ENCODE measurements around the gene ADGRE2.

ADGRE2 gene

DNA sequence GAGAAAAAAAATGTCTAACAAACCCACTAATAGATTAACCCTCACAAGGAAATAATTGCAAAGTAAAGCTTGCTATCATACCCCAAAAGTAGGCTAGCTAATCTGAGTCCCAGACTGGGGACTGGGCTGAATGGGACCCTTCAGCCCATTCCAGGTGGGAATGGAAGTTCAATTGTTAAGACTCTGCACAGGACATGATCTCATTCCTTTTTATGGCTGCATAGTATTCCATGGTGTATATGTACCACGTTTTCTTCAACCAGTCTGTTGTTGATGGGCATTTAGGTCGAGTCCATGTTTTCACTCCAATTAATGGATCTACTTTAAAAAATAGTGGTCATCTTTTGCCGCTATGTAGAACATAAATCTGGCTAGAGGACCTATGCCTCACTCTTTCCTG is 38.7 kb upstream of the ADGRE2 start:
- Histone ChIP-seq H2BK5ac (ENCODE audit: low read depth, low read length, poor library complexity, severe bottlenecking) (no peak overlapping the region), H3K4ac (ENCODE audit: low read depth in 1 of 2, low read length in 2 of 2) (no peak overlapping the region), H3K9me3 (ENCODE audit: control insufficient read depth, low read length) (no peaks in the 10 kb centered on the region), H3K14ac (ENCODE audit: low read length in 2 of 2) (no peak overlapping the region), H3K4me3 (ENCODE audit: insufficient read depth in 1 of 2, low read depth in 1 of 2, low read length in 2 of 2) (no peak overlapping the region), H3K27me3 (ENCODE audit: control insufficient read depth in 1 of 2, insufficient read depth in 1 of 2, low read length in 2 of 2) (no peaks in the 10 kb centered on the region), H3K4me2 (ENCODE audit: low read length, poor library complexity, severe bottlenecking) (no peak overlapping the region), H3K9ac (ENCODE audit: low read length) (no peak overlapping the region), H3K79me1 (replicated peaks; ENCODE audit: low read length, poor library complexity, severe bottlenecking) (no peaks in the 10 kb centered on the region), H3K18ac (ENCODE audit: low read depth in 1 of 2, low read length in 2 of 2) (no peak overlapping the region), H2BK15ac (ENCODE audit: low read depth, poor library complexity, severe bottlenecking) (no peak overlapping the region), H3K27ac (ENCODE audit: low read length, poor library complexity, severe bottlenecking) (no peak overlapping the region), H3K4me1 (ENCODE audit: control insufficient read depth, insufficient read depth, low read depth, low read length) (no peaks in the 10 kb centered on the region), H3K23ac (ENCODE audit: low read length in 2 of 2) (no peak overlapping the region), H2BK120ac (ENCODE audit: low read depth, low read length) (no peak overlapping the region), H2AFZ (ENCODE audit: low read depth, low read length) (no peak overlapping the region), H2AK5ac (ENCODE audit: low read length, severe bottlenecking) (no peak overlapping the region), H4K8ac (ENCODE audit: low read length) (no peak overlapping the region), H2BK12ac (ENCODE audit: low read length in 2 of 2) (no peak overlapping the region), H4K91ac (ENCODE audit: low read length) (no peak overlapping the region), H3K36me3 (ENCODE audit: control insufficient read depth in 1 of 2, insufficient read depth in 2 of 2, low read depth in 1 of 2, low read length in 2 of 2) (no peaks in the 10 kb centered on the region)
- no peak for DNase-seq
- WGBS: 21% methylated on average over 3 of the region's 3 CpGs

DNA sequence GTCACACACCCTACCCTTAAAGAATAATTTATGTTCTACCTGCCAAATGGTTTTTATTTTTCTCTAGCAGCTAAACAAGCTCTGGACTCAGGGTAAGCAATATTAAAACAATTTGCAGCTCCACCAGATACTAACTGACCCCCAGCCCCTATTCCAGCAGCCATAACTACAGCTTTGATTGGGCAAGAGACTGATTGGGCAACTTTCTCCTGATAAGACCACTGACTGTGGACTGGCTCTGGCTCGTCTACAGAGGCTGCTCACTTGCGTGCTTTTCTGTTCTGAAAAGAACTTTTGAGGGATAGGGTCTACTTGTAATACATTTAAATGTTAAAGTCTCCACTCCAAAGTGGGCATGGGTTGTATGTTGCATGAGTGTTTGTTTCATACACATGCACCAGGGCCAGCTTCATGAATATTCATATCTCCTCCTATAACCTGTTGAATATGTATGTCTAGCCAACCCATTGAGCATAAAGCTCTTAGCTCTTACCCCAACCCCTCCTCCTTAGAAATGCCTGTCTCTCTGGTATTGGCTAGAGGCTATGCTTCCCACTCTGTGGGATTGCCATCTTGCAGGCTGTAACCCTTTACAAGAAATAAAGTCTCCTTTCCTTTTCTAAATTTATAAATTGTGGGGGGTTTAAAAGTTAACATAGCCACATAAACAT is 36.8 kb upstream of the ADGRE2 start:
- Histone ChIP-seq H3K23ac (ENCODE audit: low read length in 2 of 2) (no peak overlapping the region), H2BK5ac (ENCODE audit: low read depth, low read length, poor library complexity, severe bottlenecking) (no peak overlapping the region), H3K4me2 (ENCODE audit: low read length, poor library complexity, severe bottlenecking) (no peak overlapping the region), H2BK12ac (ENCODE audit: low read length in 2 of 2) (no peak overlapping the region), H2BK15ac (ENCODE audit: low read depth, poor library complexity, severe bottlenecking) (no peak overlapping the region), H2BK120ac (ENCODE audit: low read depth, low read length) (no peak overlapping the region), H3K9ac (ENCODE audit: low read length) (no peak overlapping the region), H2AK5ac (ENCODE audit: low read length, severe bottlenecking) (no peak overlapping the region), H3K27me3 (ENCODE audit: control insufficient read depth in 1 of 2, insufficient read depth in 1 of 2, low read length in 2 of 2) (peaks cover 0 to 6% of the 10 kb centered on the region in 2 experiments), H3K4ac (ENCODE audit: low read depth in 1 of 2, low read length in 2 of 2) (no peak overlapping the region), H3K14ac (ENCODE audit: low read length in 2 of 2) (no peak overlapping the region), H3K4me3 (ENCODE audit: insufficient read depth in 1 of 2, low read depth in 1 of 2, low read length in 2 of 2) (no peak overlapping the region), H3K27ac (ENCODE audit: low read length, poor library complexity, severe bottlenecking) (no peak overlapping the region), H3K9me3 (ENCODE audit: control insufficient read depth, low read length) (no peaks in the 10 kb centered on the region), H3K36me3 (ENCODE audit: control insufficient read depth in 1 of 2, insufficient read depth in 2 of 2, low read depth in 1 of 2, low read length in 2 of 2) (no peaks in the 10 kb centered on the region), H4K8ac (ENCODE audit: low read length) (no peak overlapping the region), H4K91ac (ENCODE audit: low read length) (no peak overlapping the region), H3K18ac (ENCODE audit: low read depth in 1 of 2, low read length in 2 of 2) (no peak overlapping the region), H2AFZ (ENCODE audit: low read depth, low read length) (no peak overlapping the region), H3K79me1 (replicated peaks; ENCODE audit: low read length, poor library complexity, severe bottlenecking) (no peaks in the 10 kb centered on the region), H3K4me1 (ENCODE audit: control insufficient read depth, insufficient read depth, low read depth, low read length) (no peaks in the 10 kb centered on the region)
- WGBS: 57% methylated on average over 2 of the region's 2 CpGs
- no peak for DNase-seq

- Histone ChIP-seq H3K36me3 (ENCODE audit: control insufficient read depth in 1 of 2, insufficient read depth in 2 of 2, low read depth in 1 of 2, low read length in 2 of 2) (no peaks in the 10 kb centered on the region), H3K18ac (ENCODE audit: low read depth in 1 of 2, low read length in 2 of 2) (no peak overlapping the region), H3K79me1 (replicated peaks; ENCODE audit: low read length, poor library complexity, severe bottlenecking) (no peaks in the 10 kb centered on the region), H2AFZ (ENCODE audit: low read depth, low read length) (no peak overlapping the region), H2BK5ac (ENCODE audit: low read depth, low read length, poor library complexity, severe bottlenecking) (no peak overlapping the region), H3K4ac (ENCODE audit: low read depth in 1 of 2, low read length in 2 of 2) (no peak overlapping the region), H3K9me3 (ENCODE audit: control insufficient read depth, low read length) (no peaks in the 10 kb centered on the region), H2BK15ac (ENCODE audit: low read depth, poor library complexity, severe bottlenecking) (no peak overlapping the region), H3K4me1 (ENCODE audit: control insufficient read depth, insufficient read depth, low read depth, low read length) (no peaks in the 10 kb centered on the region), H3K23ac (ENCODE audit: low read length in 2 of 2) (no peak overlapping the region), H4K8ac (ENCODE audit: low read length) (no peak overlapping the region), H2BK120ac (ENCODE audit: low read depth, low read length) (no peak overlapping the region), H4K91ac (ENCODE audit: low read length) (no peak overlapping the region), H3K9ac (ENCODE audit: low read length) (no peak overlapping the region), H3K14ac (ENCODE audit: low read length in 2 of 2) (no peak overlapping the region), H3K27me3 (ENCODE audit: control insufficient read depth in 1 of 2, insufficient read depth in 1 of 2, low read length in 2 of 2) (peaks cover 0 to 11% of the 10 kb centered on the region in 2 experiments), H3K4me2 (ENCODE audit: low read length, poor library complexity, severe bottlenecking) (no peak overlapping the region), H2AK5ac (ENCODE audit: low read length, severe bottlenecking) (no peak overlapping the region), H3K27ac (ENCODE audit: low read length, poor library complexity, severe bottlenecking) (no peak overlapping the region), H2BK12ac (ENCODE audit: low read length in 2 of 2) (no peak overlapping the region), H3K4me3 (ENCODE audit: insufficient read depth in 1 of 2, low read depth in 1 of 2, low read length in 2 of 2) (no peak overlapping the region)
- 79% methylated on average over 9 of the region's 9 CpGs for WGBS
- DNase-seq: no peak
Observed at GRCh38 chr19:14809272-14810057, 31.1 kb upstream of the ADGRE2 start.

GRCh38 chr19:14804765-14805164 is 26.4 kb upstream of the ADGRE2 start:
- H4K8ac ChIP-seq (ENCODE audit: low read length): no peak overlapping the region
- no peak overlapping the region for H3K18ac ChIP-seq (ENCODE audit: low read depth in 1 of 2, low read length in 2 of 2)
- H2BK15ac ChIP-seq (ENCODE audit: low read depth, poor library complexity, severe bottlenecking): no peak overlapping the region
- H3K4me3 ChIP-seq (ENCODE audit: insufficient read depth in 1 of 2, low read depth in 1 of 2, low read length in 2 of 2): no peak overlapping the region
- H2AK5ac ChIP-seq (ENCODE audit: low read length, severe bottlenecking): no peak overlapping the region
- H3K14ac ChIP-seq (ENCODE audit: low read length in 2 of 2): no peak overlapping the region
- no peaks in the 10 kb centered on the region for H3K36me3 ChIP-seq (ENCODE audit: control insufficient read depth in 1 of 2, insufficient read depth in 2 of 2, low read depth in 1 of 2, low read length in 2 of 2)
- H3K9ac ChIP-seq (ENCODE audit: low read length): no peak overlapping the region
- H3K23ac ChIP-seq (ENCODE audit: low read length in 2 of 2): no peak overlapping the region
- H3K79me1 ChIP-seq (replicated peaks; ENCODE audit: low read length, poor library complexity, severe bottlenecking): no peaks in the 10 kb centered on the region
- H4K91ac ChIP-seq (ENCODE audit: low read length): no peak overlapping the region
- no peak overlapping the region for H2BK5ac ChIP-seq (ENCODE audit: low read depth, low read length, poor library complexity, severe bottlenecking)
- no peak overlapping the region for H3K4me2 ChIP-seq (ENCODE audit: low read length, poor library complexity, severe bottlenecking)
- no peak overlapping the region for H2BK12ac ChIP-seq (ENCODE audit: low read length in 2 of 2)
- WGBS: 73% methylated on average over 1 of the region's 3 CpGs
- peaks cover 0 to 3% of the 10 kb centered on the region in 2 experiments for H3K27me3 ChIP-seq (ENCODE audit: control insufficient read depth in 1 of 2, insufficient read depth in 1 of 2, low read length in 2 of 2)
- no peak for DNase-seq
- no peak overlapping the region for H3K27ac ChIP-seq (ENCODE audit: low read length, poor library complexity, severe bottlenecking)
- H3K9me3 ChIP-seq (ENCODE audit: control insufficient read depth, low read length): no peaks in the 10 kb centered on the region
- H3K4me1 ChIP-seq (ENCODE audit: control insufficient read depth, insufficient read depth, low read depth, low read length): no peaks in the 10 kb centered on the region
- H2BK120ac ChIP-seq (ENCODE audit: low read depth, low read length): no peak overlapping the region
- no peak overlapping the region for H3K4ac ChIP-seq (ENCODE audit: low read depth in 1 of 2, low read length in 2 of 2)
- H2AFZ ChIP-seq (ENCODE audit: low read depth, low read length): no peak overlapping the region
